GM12878 (cell line): ENCODE results near the gene NLGN1. TPM values are rescaled to one million over a fixed set of nuclear protein-coding genes. Genes with fewer than 3 reads are reported as not detected.

ENCODE experiments used
- ATAC-seq: fragments of 200-7000 bp; cut with Tn5 transposase; 3 replicates; pipeline ENCODE4 v1.9.1; 2020; ENCODE audit warnings: mild to moderate bottlenecking, moderate library complexity
- BruUV-seq: library from RNA; stranded (reverse); fragments of 400-500 nt; replicated peaks from 2 replicates; lab custom pipeline; 2021; lab: Mats Ljungman, UMichigan
- CTCF ChIA-PET: fragments of 300-600 bp; sonication (Branson Sonifier 250); formaldehyde crosslinking; extraction: SDS; loops from one replicate; lab custom pipeline; 2021; ENCODE audit warnings: inconsistent platforms; lab: Yijun Ruan, JAX
- POLR2A ChIA-PET: fragments of 350-600 bp; formaldehyde crosslinking; extraction: SDS; loops from one replicate; lab custom pipeline; 2021; ENCODE audit warnings: inconsistent platforms; lab: Charles Lee
- RAD21 ChIA-PET: fragments of 300-600 bp; sonication (Branson Sonifier 250); formaldehyde crosslinking; loops from one replicate; lab custom pipeline; 2023; ENCODE audit warnings: antibody characterized with exemption; ENCODE audit not compliant: unreplicated experiment; lab: Charles Lee
- SMC1A ChIA-PET: fragments of 300-600 bp; sonication (Branson Sonifier 250); formaldehyde crosslinking; loops from one replicate; lab custom pipeline; 2023; ENCODE audit not compliant: unreplicated experiment, uncharacterized antibody; lab: Charles Lee
- DNase-seq: peaks from one replicate; pipeline ENCODE4 v3.0.0-alpha.2; 2011; ENCODE audit warnings: low read depth, low spot score
- FAIRE-seq: peaks from 3 replicates; lab custom pipeline; 2011; peaks lifted over from hg19 to GRCh38; lab: Jason Lieb, UNC
- H2AFZ ChIP-seq: 2 replicates; pipeline ENCODE4 v1.6.0; 2011; ENCODE audit warnings: low read depth, low read length, control low read depth; ENCODE audit not compliant: control insufficient read depth
- H3K27ac ChIP-seq: 2 replicates; pipeline ENCODE4 v1.5.1; 2011; ENCODE audit warnings: control low read depth; ENCODE audit not compliant: control insufficient read depth, insufficient read depth
- H3K27me3 ChIP-seq, 2 experiments: replicated peaks in 1 of 2; 2 replicates each; pipeline versions ENCODE4 v1.6.0 to v1.6.1; 2011; ENCODE audit warnings: low read length in 1 of 2; ENCODE audit not compliant: control insufficient read depth in 2 of 2, insufficient read depth in 2 of 2
- H3K36me3 ChIP-seq, 2 experiments: 2 replicates each; pipeline ENCODE4 v1.5.1; 2011; ENCODE audit warnings: low read length in 1 of 2; ENCODE audit not compliant: control insufficient read depth in 2 of 2, insufficient read depth in 2 of 2
- H3K4me1 ChIP-seq: 2 replicates; pipeline ENCODE4 v1.6.1; 2011; ENCODE audit warnings: mild to moderate bottlenecking, low read length, moderate library complexity, mixed read lengths; ENCODE audit not compliant: control insufficient read depth, insufficient read depth
- H3K4me2 ChIP-seq: 2 replicates; pipeline ENCODE4 v1.6.0; 2011; ENCODE audit warnings: control low read depth; ENCODE audit not compliant: control insufficient read depth, insufficient read depth
- H3K4me3 ChIP-seq: fragments of 200-600 bp; sonication (generic); 2 replicates; pipeline ENCODE4 v1.5.1; 2016
- H3K79me2 ChIP-seq: 2 replicates; pipeline ENCODE4 v1.6.0; 2011; ENCODE audit warnings: low read length; ENCODE audit not compliant: control insufficient read depth, insufficient read depth
- H3K9ac ChIP-seq: 2 replicates; pipeline ENCODE4 v1.8.0; 2011; ENCODE audit warnings: low read length, control low read depth, mixed read lengths; ENCODE audit not compliant: control insufficient read depth, insufficient read depth
- H3K9me3 ChIP-seq: replicated peaks from 3 replicates; pipeline ENCODE4 v1.5.1; 2011; ENCODE audit warnings: mild to moderate bottlenecking, low read length; ENCODE audit not compliant: control insufficient read depth, insufficient read depth
- H4K20me1 ChIP-seq: 2 replicates; pipeline ENCODE4 v1.6.0; 2011; ENCODE audit not compliant: control insufficient read depth, insufficient read depth
- ATF3 ChIP-seq: IDR thresholded peaks from 2 replicates; pipeline ENCODE4 v1.6.1; 2011; ENCODE audit warnings: low read depth, mild to moderate bottlenecking, low read length, moderate library complexity, borderline replicate concordance; ENCODE audit errors: extremely low read depth
- BCL3 ChIP-seq: IDR thresholded peaks from 2 replicates; pipeline ENCODE4 v1.6.1; 2011; ENCODE audit warnings: borderline replicate concordance, low read depth, mild to moderate bottlenecking, moderate library complexity, low read length; ENCODE audit not compliant: insufficient read depth, poor library complexity, severe bottlenecking
- BHLHE40 ChIP-seq, 2 experiments: fragments of 450-650 bp in 1 of 2; IDR thresholded peaks; 2 replicates each; pipeline ENCODE4 v1.6.1; 2011 to 2017; ENCODE audit warnings: low read depth in 2 of 2, borderline replicate concordance in 1 of 2, improper control_type of control experiment in 1 of 2, low read length in 1 of 2, mild to moderate bottlenecking in 1 of 2
- BRCA1 ChIP-seq: IDR thresholded peaks from 2 replicates; pipeline ENCODE4 v1.6.1; 2011; ENCODE audit warnings: low read depth, low read length, improper control_type of control experiment
- ELK1 ChIP-seq: IDR thresholded peaks from 2 replicates; pipeline ENCODE4 v1.6.1; 2012; ENCODE audit warnings: low read depth, low read length, improper control_type of control experiment
- ESRRA ChIP-seq: IDR thresholded peaks from 2 replicates; pipeline ENCODE4 v1.6.1; 2012; ENCODE audit warnings: mild to moderate bottlenecking, low read length, improper control_type of control experiment
- ETV6 ChIP-seq, 2 experiments: fragments of 450-650 bp in 1 of 2; IDR thresholded peaks in 1 of 2; conservative IDR thresholded peaks in 1 of 2; 2 replicates each; pipeline ENCODE4 v1.6.1; 2014; ENCODE audit warnings: antibody characterized with exemption in 1 of 2, borderline replicate concordance in 1 of 2, low read depth in 1 of 2, mild to moderate bottlenecking in 1 of 2, moderate library complexity in 1 of 2
- FOXK2 ChIP-seq: fragments of 450-650 bp; IDR thresholded peaks from 2 replicates; pipeline ENCODE4 v1.6.1; 2017; ENCODE audit warnings: mild to moderate bottlenecking, moderate library complexity
- IRF3 ChIP-seq: fragments of 450-650 bp; IDR thresholded peaks from 2 replicates; pipeline ENCODE4 v1.6.1; 2014; ENCODE audit warnings: mild to moderate bottlenecking
- MEF2A ChIP-seq: IDR thresholded peaks from 2 replicates; pipeline ENCODE4 v1.6.1; 2011; ENCODE audit warnings: low read depth, mild to moderate bottlenecking, low read length, moderate library complexity; ENCODE audit not compliant: insufficient read depth
- MTA2 ChIP-seq: fragments of 450-650 bp; IDR thresholded peaks from 2 replicates; pipeline ENCODE4 v1.6.1; 2016; ENCODE audit warnings: low read depth, mild to moderate bottlenecking, moderate library complexity
- NFYB ChIP-seq: IDR thresholded peaks from 2 replicates; pipeline ENCODE4 v1.6.1; 2011; ENCODE audit warnings: low read depth, mild to moderate bottlenecking, low read length, improper control_type of control experiment, moderate library complexity; ENCODE audit not compliant: insufficient read depth
- RUNX3 ChIP-seq: IDR thresholded peaks from 2 replicates; pipeline ENCODE4 v1.6.1; 2012; ENCODE audit warnings: low read length, inconsistent platforms
- STAT3 ChIP-seq: IDR thresholded peaks from 2 replicates; pipeline ENCODE4 v1.6.1; 2011; ENCODE audit warnings: low read depth, low read length, improper control_type of control experiment
- ZBTB40 ChIP-seq: fragments of 450-650 bp; IDR thresholded peaks from 2 replicates; pipeline ENCODE4 v1.6.1; 2016; ENCODE audit warnings: mild to moderate bottlenecking, moderate library complexity, borderline replicate concordance
- whole genome bisulfite sequencing: methylation state at CpG from one replicate; pipeline ENCODE4 v1.1.6; 2016; ENCODE audit warnings: low lambda C conversion rate; ENCODE audit not compliant: insufficient replicate concordance, insufficient coverage; ENCODE audit errors: missing lambda C conversion rate; 5-methylcytosine and 5-hydroxymethylcytosine counted together
- in situ Hi-C: fragments of 300-500 bp; cut with MboI; formaldehyde crosslinking; loops from 9 replicates; pipeline ENCODE4 v1.14.3; 2018; ENCODE audit warnings: mixed read lengths
- intact Hi-C: fragments of 100-400 bp; cut with micrococcal nuclease; formaldehyde crosslinking; loops from one replicate; pipeline ENCODE4 v1.14.2; 2022; ENCODE audit not compliant: unreplicated experiment
- polyA plus RNA-seq, 11 experiments: library from polyadenylated mRNA; depleted of rRNA in 4 of 11; unstranded in 6 of 11; stranded (reverse) in 5 of 11; fragments of >200 nt; fragmentation: Nextera tagmentation in 4 of 11; fragmentation: Illumina TruSeq in 1 of 11; extraction: Ambion mirVana in 4 of 11; extraction: Trizol in 1 of 11; gene quantifications; 1 replicate in 1 of 11; 2 replicates in 10 of 11; pipeline versions ENCODE4 v1.2.1 to v1.2.3, GENCODE V29; 2011 to 2016; ENCODE audit warnings: inconsistent platforms in 2 of 11, missing spikeins in 2 of 11, low read depth in 1 of 11
- total RNA-seq, 4 experiments: library from RNA; depleted of rRNA in 3 of 4; stranded (reverse); fragments of >200 nt in 3 of 4; fragmentation: Illumina TruSeq in 1 of 4; extraction: Trizol in 1 of 4; gene quantifications; 2 replicates each; pipeline versions ENCODE4 v1.2.1 to v1.2.3, GENCODE V29; 2013 to 2021

NLGN1 gene
- total and polyA plus RNA-seq, 10 of the 15 experiments (the other 5 are each of a cell fraction or from before 2014, with no cell fraction given), result not detected

GRCh38 chr3:174218016-174218415 is 820.5 kb downstream of the NLGN1 start:
- H3K9me3 ChIP-seq, result no peaks in the 10 kb centered on the region
- no peaks in the 10 kb centered on the region for H3K4me1 ChIP-seq
- DNase-seq (no peak), ATAC-seq (no peak), FAIRE-seq (no peak)
- BruUV-seq, result no TSS peak
- WGBS, result 0% methylated on average over 1 of the region's 1 CpG
- no peaks in the 10 kb centered on the region for H3K79me2 ChIP-seq
- H3K4me2 ChIP-seq, result no peak overlapping the region
- H3K27me3 ChIP-seq, result no peaks in the 10 kb centered on the region
- POLR2A ChIA-PET, result no interaction called here
- H2AFZ ChIP-seq, result no peak overlapping the region
- no peaks in the 10 kb centered on the region for H4K20me1 ChIP-seq
- CTCF ChIA-PET, result no interaction called here
- intact Hi-C loops (no loop called here), in situ Hi-C loops (no loop called here)
- no peak overlapping the region for H3K4me3 ChIP-seq
- H3K9ac ChIP-seq, result no peak overlapping the region
- RAD21 ChIA-PET, result no interaction called here
- no peak overlapping the region for H3K27ac ChIP-seq
- no peaks in the 10 kb centered on the region for H3K36me3 ChIP-seq
- SMC1A ChIA-PET, result no interaction called here
- no peak for TF ChIP-seq RUNX3
- no peak for TF ChIP-seq STAT3
- TF ChIP-seq IRF3, result no peak
- TF ChIP-seq BCL3, result no peak
- no peak for TF ChIP-seq ATF3
- TF ChIP-seq MEF2A, result no peak
- no peak for TF ChIP-seq ZBTB40
- TF ChIP-seq BHLHE40 (IDR thresholded peaks at IDR 0.05; ENCODE audit: borderline replicate concordance in 1 of 2, low read depth in 2 of 2, low read length in 1 of 2), result no peak
- no peak for TF ChIP-seq BRCA1
- no peak for TF ChIP-seq ESRRA
- no peak for TF ChIP-seq ELK1
- no peak for TF ChIP-seq ETV6 (conservative IDR thresholded peaks at IDR 0.05 in 1 of 2, IDR thresholded peaks at IDR 0.05 in 1 of 2; ENCODE audit: borderline replicate concordance in 1 of 2, low read depth in 1 of 2)
- TF ChIP-seq MTA2, result no peak
- TF ChIP-seq NFYB, result no peak
- TF ChIP-seq FOXK2, result no peak
